Hypothalamus (tissue), 51 donors: ENCODE results near the gene MDM2.

ENCODE experiments used
- DNase-seq, 51 donors: peaks; one replicate each; lab custom pipeline; 2025; lab: John Stamatoyannopoulos, UW

Gene MDM2

GRCh38 chr12:68870443-68870842, 62.5 kb downstream of the MDM2 start:
- DNase-seq = no peak

GRCh38 chr12:68871396-68871795, 63.4 kb downstream of the MDM2 start:
- DNase-seq = no peak

- DNase-seq = no peak
Measured at GRCh38 chr12:68871921-68872320, 63.9 kb downstream of the MDM2 start.

GRCh38 chr12:68873316-68873715, 65.3 kb downstream of the MDM2 start:
- DNase-seq = no peak

- peak in 14 of 51 donors; percentile 1 to 50 (median 10) for DNase-seq
Measured at GRCh38 chr12:68876461-68876860, 68.5 kb downstream of the MDM2 start.

- DNase-seq = no peak
Measured at GRCh38 chr12:68877583-68877982, 69.6 kb downstream of the MDM2 start.

- no peak for DNase-seq
Measured at GRCh38 chr12:68878283-68878682, 70.3 kb downstream of the MDM2 start.

GRCh38 chr12:68878846-68879245, 70.9 kb downstream of the MDM2 start:
- DNase-seq = no peak

GRCh38 chr12:68880660-68881325, 72.8 kb downstream of the MDM2 start:
- DNase-seq = peak in 2 of 51 donors; percentile 6 to 31

- no peak for DNase-seq
Measured at GRCh38 chr12:68882251-68882964, 74.4 kb downstream of the MDM2 start.

GRCh38 chr12:68883151-68883550, 75.2 kb downstream of the MDM2 start:
- DNase-seq = no peak

- DNase-seq = no peak
Measured at GRCh38 chr12:68884251-68884650, 76.3 kb downstream of the MDM2 start.

- no peak for DNase-seq
Measured at GRCh38 chr12:68885381-68885780, 77.4 kb downstream of the MDM2 start.

GRCh38 chr12:68886636-68887572, 78.9 kb downstream of the MDM2 start:
- no peak for DNase-seq

GRCh38 chr12:68887641-68888040, 79.7 kb downstream of the MDM2 start:
- DNase-seq = no peak

- DNase-seq = no peak
Measured at GRCh38 chr12:68888243-68888642, 80.3 kb downstream of the MDM2 start.

GRCh38 chr12:68890701-68891113, 82.7 kb downstream of the MDM2 start:
- no peak for DNase-seq

- DNase-seq = no peak
Measured at GRCh38 chr12:68891141-68891540, 83.2 kb downstream of the MDM2 start.

GRCh38 chr12:68893201-68893600, 85.2 kb downstream of the MDM2 start:
- no peak for DNase-seq

GRCh38 chr12:68893741-68894140, 85.8 kb downstream of the MDM2 start:
- DNase-seq = no peak

- no peak for DNase-seq
Measured at GRCh38 chr12:68894276-68894855, 86.4 kb downstream of the MDM2 start.
